ENCODE measurements around the gene TMED4. TPM values are rescaled to one million over a fixed set of nuclear protein-coding genes. Genes with fewer than 3 reads are reported as not detected.
A peak's percentile ranks its signal among the peaks of the same experiment; 100 is the strongest.

Gene TMED4
- total and polyA plus RNA-seq, 2 donors (not counting 1 experiment from before 2014, with no cell fraction given) = 84.1 to 102 TPM

- Mint-ChIP-seq H3K27ac (peak overlapping the region; percentile 99), H3K4me1 (peaks cover 71% of the 10 kb centered on the region), H3K4me3 (peak overlapping the region; percentile 47), H3K9me3 (ENCODE audit: insufficient read depth) (no peaks in the 10 kb centered on the region), H3K27me3 (no peaks in the 10 kb centered on the region)
- DNase-seq (no peak), ATAC-seq (ENCODE audit: low read depth) (no peak)
- H3K4me2 ChIP-seq (replicated peaks; ENCODE audit: low read depth, low read length, poor library complexity, severe bottlenecking) = peak overlapping the region; percentile 39
- POLR2A ChIA-PET = interaction anchor here (0.5 to 4.0 kb wide), 3 partner anchors 25 to 376 kb away, joined by 3 to 21 read pairs (median 14); partner anchors contain the start of gene OGDH
- no peak overlapping the region for H2AFZ ChIP-seq (ENCODE audit: insufficient read depth, low read depth, low read length, poor library complexity, severe bottlenecking)
- TF ChIP-seq CTCF (IDR thresholded peaks at IDR 0.05) (no peak), EZH2 (IDR thresholded peaks at IDR 0.05; ENCODE audit: borderline replicate concordance, insufficient read depth, low read depth, low read length, poor library complexity, severe bottlenecking) (no peak)
- peaks cover 0 to 2% of the 10 kb centered on the region in 2 experiments for H3K36me3 ChIP-seq (replicated peaks in 1 of 2; ENCODE audit: control extremely low read depth in 1 of 2, control insufficient read depth in 1 of 2, extremely low read depth in 1 of 2, insufficient read depth in 2 of 2, low read length in 1 of 2)
- no peaks in the 10 kb centered on the region for H3K9me3 ChIP-seq (ENCODE audit: control extremely low read depth in 1 of 3, control insufficient read depth in 2 of 3, insufficient read depth in 1 of 3, low read length in 2 of 3)
- H3K4me1 ChIP-seq (ENCODE audit: control insufficient read depth in 2 of 2, insufficient read depth in 2 of 2, low read length in 2 of 2) = peaks cover 61 to 82% of the 10 kb centered on the region in 2 donors
- H3K79me2 ChIP-seq (ENCODE audit: control insufficient read depth, insufficient read depth, low read length) = peaks cover 12% of the 10 kb centered on the region
- 41% methylated on average over 4 of the region's 6 CpGs for WGBS (ENCODE audit: insufficient coverage)
- H3K27ac ChIP-seq (ENCODE audit: low read length in 2 of 2) = peak overlapping the region in 1 of 2 donors; percentile 95
- H3K9ac ChIP-seq (ENCODE audit: low read length) = no peak overlapping the region
- H3K4me3 ChIP-seq (ENCODE audit: control extremely low read depth in 1 of 5, extremely low read depth in 1 of 5, insufficient read depth in 1 of 5, low read depth in 2 of 5, low read length in 4 of 5) = no peak overlapping the region
- no peaks in the 10 kb centered on the region for H4K20me1 ChIP-seq (ENCODE audit: control insufficient read depth, insufficient read depth, low read length, poor library complexity, severe bottlenecking)
- intact Hi-C loops (cut with micrococcal nuclease) = no loop called here
- no peaks in the 10 kb centered on the region for H3K27me3 ChIP-seq (replicated peaks in 1 of 4; ENCODE audit: control extremely low read depth in 1 of 4, control insufficient read depth in 3 of 4, insufficient read depth in 4 of 4, low read length in 3 of 4)
- CTCF ChIA-PET = interaction anchor here (0.6 to 1.2 kb wide), 3 partner anchors 9 to 18 kb away, joined by 3 read pairs; no protein-coding TSS in a partner anchor
These were observed 49.6 kb upstream of the TMED4 start for GRCh38 chr7:44631458-44632115.

All from B cell (primary cell).